Fibroblast of the aortic adventitia (primary cell): Measurements from ENCODE around the gene AGBL3. TPM values are rescaled to one million over a fixed set of nuclear protein-coding genes. Genes with fewer than 3 reads are reported as not detected.

Experiments
- DNase-seq: peaks from one replicate; pipeline ENCODE4 v3.0.0-alpha.2; 2010; ENCODE audit warnings: low read depth
- H3K4me3 ChIP-seq: 2 replicates; pipeline ENCODE4 v1.5.1; 2011; ENCODE audit warnings: low read depth, mild to moderate bottlenecking, control low read depth, low read length, moderate library complexity
- CTCF ChIP-seq: IDR thresholded peaks from 2 replicates; pipeline ENCODE4 v1.5.1; 2011; ENCODE audit warnings: mild to moderate bottlenecking, low read length, control low read depth, inconsistent platforms; ENCODE audit not compliant: insufficient read depth
- total RNA-seq: library from RNA; depleted of rRNA; stranded (reverse); fragments of >200 nt; gene quantifications from 2 replicates; pipeline ENCODE4 v1.2.3, GENCODE V29; 2012; ENCODE audit warnings: low replicate concordance

Gene AGBL3
- total RNA-seq, 1 donor, result 2.9 TPM

GRCh38 chr7:134948246-134948645 is 38.1 kb upstream of the AGBL3 start:
- DNase-seq, result no peak
- no peak overlapping the region for H3K4me3 ChIP-seq
- no peak for TF ChIP-seq CTCF

- DNase-seq, result peak; percentile 43
- H3K4me3 ChIP-seq, result no peak overlapping the region
- TF ChIP-seq CTCF, result no peak
Measured at GRCh38 chr7:134948736-134949135, 37.6 kb upstream of the AGBL3 start.

- no peak for TF ChIP-seq CTCF
- no peak for DNase-seq
Measured at GRCh38 chr7:134949171-134949570, 37.1 kb upstream of the AGBL3 start.

GRCh38 chr7:134954197-134955082 is 31.9 kb upstream of the AGBL3 start:
- no peak overlapping the region for H3K4me3 ChIP-seq
- DNase-seq, result peak; percentile 70
- peak; percentile 54 for TF ChIP-seq CTCF

More at GRCh38 chr7:134949171-134949570, 37.1 kb upstream of the AGBL3 start:
- no peak overlapping the region for H3K4me3 ChIP-seq

GRCh38 chr7:134957005-134957404 is 29.3 kb upstream of the AGBL3 start:
- no peak for DNase-seq
- no peak for TF ChIP-seq CTCF

GRCh38 chr7:134959810-134960209 is 26.5 kb upstream of the AGBL3 start:
- no peak for DNase-seq
- H3K4me3 ChIP-seq, result no peak overlapping the region
- no peak for TF ChIP-seq CTCF

More at GRCh38 chr7:134957005-134957404, 29.3 kb upstream of the AGBL3 start:
- H3K4me3 ChIP-seq, result no peak overlapping the region
